ENCODE measurements around the gene LRRK1. TPM values are rescaled to one million over a fixed set of nuclear protein-coding genes. Genes with fewer than 3 reads are reported as not detected.

Gene LRRK1
- polyA plus RNA-seq, 1 donor (not counting 4 experiments of a cell fraction or from before 2014, with no cell fraction given), result 6.2 TPM

DNA sequence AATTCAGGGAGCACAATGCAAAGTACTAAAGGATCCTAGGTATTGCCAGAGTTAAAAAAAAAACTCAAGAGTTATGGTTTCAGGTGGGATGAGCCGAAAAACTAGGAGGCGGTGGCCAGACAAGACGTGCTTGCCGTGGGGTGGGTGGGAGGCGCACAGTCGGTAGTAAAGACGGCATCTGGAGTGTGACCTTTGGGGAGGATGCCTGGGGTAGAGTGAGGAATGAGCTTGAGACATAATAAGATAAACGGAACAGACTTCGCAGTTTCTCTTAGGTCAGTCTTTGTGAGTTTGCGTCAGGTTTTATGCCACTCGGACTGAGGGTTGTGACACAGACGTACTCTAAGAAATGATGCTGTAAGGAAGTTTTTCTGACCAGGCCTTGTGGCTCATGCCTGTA is 139.6 kb downstream of the LRRK1 start:
- Histone ChIP-seq H3K27me3 (ENCODE audit: control insufficient read depth, extremely low read depth, insufficient read depth, low read length) (no peaks in the 10 kb centered on the region), H3K27ac (ENCODE audit: control insufficient read depth, insufficient read depth, low read length) (no peak overlapping the region), H2AFZ (ENCODE audit: control insufficient read depth, low read length) (no peak overlapping the region), H3K4me1 (ENCODE audit: control insufficient read depth, extremely low read depth, insufficient read depth, low read length) (no peaks in the 10 kb centered on the region), H4K20me1 (ENCODE audit: control insufficient read depth, extremely low read depth, insufficient read depth, low read length) (no peaks in the 10 kb centered on the region), H3K4me2 (ENCODE audit: control insufficient read depth, extremely low read depth, insufficient read depth, low read depth, low read length) (no peak overlapping the region), H3K9ac (ENCODE audit: control insufficient read depth, extremely low read depth, insufficient read depth, low read length) (no peak overlapping the region), H3K9me1 (ENCODE audit: control insufficient read depth, extremely low read depth, insufficient read depth, low read length) (no peaks in the 10 kb centered on the region), H3K79me2 (ENCODE audit: control insufficient read depth, insufficient read depth, low read length) (no peaks in the 10 kb centered on the region), H3K36me3 (ENCODE audit: control insufficient read depth in 2 of 2, extremely low read depth in 1 of 2, insufficient read depth in 2 of 2, low read length in 2 of 2) (peaks cover 10 to 20% of the 10 kb centered on the region in 2 experiments), H3K4me3 (ENCODE audit: control insufficient read depth in 2 of 3, extremely low read depth in 1 of 3, insufficient read depth in 2 of 3, low read depth in 1 of 3, low read length in 3 of 3) (no peak overlapping the region), H3K9me3 (ENCODE audit: control insufficient read depth, low read depth, low read length) (no peaks in the 10 kb centered on the region)
- dilution Hi-C loops (cut with MboI; ENCODE audit: extremely low pct_ligation_motif_present, low sequenced_read_pairs), result no loop called here
- no peak for DNase-seq (ENCODE audit: low read depth, low spot score)
- TF ChIP-seq, protein P1, sequence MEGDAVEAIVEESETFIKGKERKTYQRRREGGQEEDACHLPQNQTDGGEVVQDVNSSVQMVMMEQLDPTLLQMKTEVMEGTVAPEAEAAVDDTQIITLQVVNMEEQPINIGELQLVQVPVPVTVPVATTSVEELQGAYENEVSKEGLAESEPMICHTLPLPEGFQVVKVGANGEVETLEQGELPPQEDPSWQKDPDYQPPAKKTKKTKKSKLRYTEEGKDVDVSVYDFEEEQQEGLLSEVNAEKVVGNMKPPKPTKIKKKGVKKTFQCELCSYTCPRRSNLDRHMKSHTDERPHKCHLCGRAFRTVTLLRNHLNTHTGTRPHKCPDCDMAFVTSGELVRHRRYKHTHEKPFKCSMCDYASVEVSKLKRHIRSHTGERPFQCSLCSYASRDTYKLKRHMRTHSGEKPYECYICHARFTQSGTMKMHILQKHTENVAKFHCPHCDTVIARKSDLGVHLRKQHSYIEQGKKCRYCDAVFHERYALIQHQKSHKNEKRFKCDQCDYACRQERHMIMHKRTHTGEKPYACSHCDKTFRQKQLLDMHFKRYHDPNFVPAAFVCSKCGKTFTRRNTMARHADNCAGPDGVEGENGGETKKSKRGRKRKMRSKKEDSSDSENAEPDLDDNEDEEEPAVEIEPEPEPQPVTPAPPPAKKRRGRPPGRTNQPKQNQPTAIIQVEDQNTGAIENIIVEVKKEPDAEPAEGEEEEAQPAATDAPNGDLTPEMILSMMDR (optimal IDR thresholded peaks at IDR 0.05 in 1 of 3, IDR thresholded peaks at IDR 0.05 in 1 of 3, conservative IDR thresholded peaks at IDR 0.05 in 1 of 3; ENCODE audit: extremely low read depth in 1 of 3, insufficient read depth in 2 of 3, low read length in 3 of 3), result no peak
- no peak for TF ChIP-seq EZH2 (IDR thresholded peaks at IDR 0.05; ENCODE audit: low read length)
- FAIRE-seq, result no peak

DNA sequence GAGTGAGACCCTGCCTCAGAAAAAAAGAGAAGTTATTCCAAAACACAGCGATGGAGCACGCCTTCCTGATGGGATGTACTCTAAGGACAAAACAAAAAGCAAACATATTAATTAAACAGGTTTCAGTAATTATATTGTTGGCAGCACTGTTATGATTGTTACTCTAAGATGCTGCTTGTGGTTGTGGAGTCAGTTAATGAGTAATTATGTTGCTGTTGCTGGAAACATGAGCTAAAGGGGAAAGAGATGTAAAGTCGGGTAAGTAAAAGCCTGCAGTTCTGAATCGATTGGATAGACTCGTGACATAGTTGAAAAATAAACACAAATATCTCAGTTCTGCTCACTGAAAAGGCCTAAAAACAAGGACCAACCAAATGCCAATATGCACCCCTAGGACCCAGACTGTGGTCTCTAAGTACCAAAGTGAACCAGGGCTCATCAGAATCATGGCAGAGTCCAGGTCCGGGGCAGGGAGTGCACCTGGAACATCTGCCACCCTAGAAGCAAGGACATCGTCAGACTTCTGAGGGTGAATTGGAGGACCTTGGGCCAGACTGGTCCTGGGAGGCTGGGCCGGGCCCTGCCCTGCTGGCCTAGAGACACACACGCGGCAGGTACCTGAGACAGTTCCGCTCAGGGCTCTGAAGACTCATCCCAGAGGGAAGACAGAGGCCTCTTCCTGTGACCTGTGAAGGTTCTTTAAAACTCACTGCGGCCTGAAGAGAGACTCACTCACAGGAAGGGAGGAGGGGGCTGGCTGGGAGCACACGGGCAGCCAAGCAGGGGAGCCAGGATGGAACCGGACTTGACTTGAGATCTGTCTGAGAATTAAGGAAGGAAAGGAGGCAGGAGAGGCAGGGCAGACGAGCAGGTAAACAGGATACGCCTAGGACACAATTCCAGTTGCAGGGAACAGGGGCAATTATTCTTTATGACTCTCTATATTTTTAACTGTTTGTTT is 140.5 kb downstream of the LRRK1 start:
- Histone ChIP-seq H3K4me3 (ENCODE audit: control insufficient read depth in 2 of 3, extremely low read depth in 1 of 3, insufficient read depth in 2 of 3, low read depth in 1 of 3, low read length in 3 of 3) (no peak overlapping the region), H3K4me2 (ENCODE audit: control insufficient read depth, extremely low read depth, insufficient read depth, low read depth, low read length) (no peak overlapping the region), H3K27me3 (ENCODE audit: control insufficient read depth, extremely low read depth, insufficient read depth, low read length) (no peaks in the 10 kb centered on the region), H4K20me1 (ENCODE audit: control insufficient read depth, extremely low read depth, insufficient read depth, low read length) (no peaks in the 10 kb centered on the region), H3K4me1 (ENCODE audit: control insufficient read depth, extremely low read depth, insufficient read depth, low read length) (no peaks in the 10 kb centered on the region), H3K36me3 (ENCODE audit: control insufficient read depth in 2 of 2, extremely low read depth in 1 of 2, insufficient read depth in 2 of 2, low read length in 2 of 2) (peaks cover 9 to 20% of the 10 kb centered on the region in 2 experiments), H3K9me3 (ENCODE audit: control insufficient read depth, low read depth, low read length) (no peaks in the 10 kb centered on the region), H3K9ac (ENCODE audit: control insufficient read depth, extremely low read depth, insufficient read depth, low read length) (no peak overlapping the region), H2AFZ (ENCODE audit: control insufficient read depth, low read length) (no peak overlapping the region), H3K27ac (ENCODE audit: control insufficient read depth, insufficient read depth, low read length) (no peak overlapping the region), H3K79me2 (ENCODE audit: control insufficient read depth, insufficient read depth, low read length) (no peaks in the 10 kb centered on the region), H3K9me1 (ENCODE audit: control insufficient read depth, extremely low read depth, insufficient read depth, low read length) (no peaks in the 10 kb centered on the region)
- TF ChIP-seq, protein P1 (optimal IDR thresholded peaks at IDR 0.05 in 1 of 3, IDR thresholded peaks at IDR 0.05 in 1 of 3, conservative IDR thresholded peaks at IDR 0.05 in 1 of 3; ENCODE audit: extremely low read depth in 1 of 3, insufficient read depth in 2 of 3, low read length in 3 of 3), result no peak
- TF ChIP-seq EZH2 (IDR thresholded peaks at IDR 0.05; ENCODE audit: low read length), result no peak
- FAIRE-seq (no peak), DNase-seq (ENCODE audit: low read depth, low spot score) (no peak)
- dilution Hi-C loops (cut with MboI; ENCODE audit: extremely low pct_ligation_motif_present, low sequenced_read_pairs), result no loop called here
